WTC11 (cell line): ENCODE data around the gene ATP6V1C2. TPM values are rescaled to one million over a fixed set of nuclear protein-coding genes. Genes with fewer than 3 reads are reported as not detected.

Experiments
- ELF4 ChIP-seq: sonication (generic); formaldehyde crosslinking; IDR thresholded peaks from 2 replicates; pipeline ENCODE4 v1.8.1; 2022; ENCODE audit warnings: low read depth, mild to moderate bottlenecking, moderate library complexity, missing genetic modification reagents
- ERG ChIP-seq: fragments of 250-450 bp; sonication (Bioruptor Pico); IDR thresholded peaks from 2 replicates; pipeline ENCODE4 v1.8.0; 2021; ENCODE audit warnings: mild to moderate bottlenecking
- ETV6 ChIP-seq: sonication (generic); formaldehyde crosslinking; IDR thresholded peaks from 2 replicates; pipeline ENCODE4 v1.8.1; 2022; ENCODE audit warnings: mild to moderate bottlenecking, missing genetic modification reagents
- FOXP1 ChIP-seq: sonication (generic); formaldehyde crosslinking; IDR thresholded peaks from 2 replicates; pipeline ENCODE4 v1.8.0; 2022; ENCODE audit warnings: missing genetic modification reagents, mild to moderate bottlenecking, moderate library complexity, borderline replicate concordance
- FOXP4 ChIP-seq: sonication (generic); formaldehyde crosslinking; IDR thresholded peaks from 2 replicates; pipeline ENCODE4 v1.8.0; 2022; ENCODE audit warnings: mild to moderate bottlenecking, missing genetic modification reagents
- KAT7 ChIP-seq: sonication (generic); formaldehyde crosslinking; IDR thresholded peaks from 2 replicates; pipeline ENCODE4 v1.8.1; 2023; ENCODE audit warnings: missing genetic modification reagents, mild to moderate bottlenecking, borderline replicate concordance
- MAX ChIP-seq: sonication (generic); formaldehyde crosslinking; IDR thresholded peaks from 2 replicates; pipeline ENCODE4 v1.8.0; 2022; ENCODE audit warnings: mild to moderate bottlenecking, missing genetic modification reagents
- MXD4 ChIP-seq: fragments of 250-450 bp; sonication (Bioruptor Pico); IDR thresholded peaks from 2 replicates; pipeline ENCODE4 v1.8.0; 2021; ENCODE audit warnings: mild to moderate bottlenecking, moderate library complexity, borderline replicate concordance
- MYBL2 ChIP-seq: sonication (generic); formaldehyde crosslinking; IDR thresholded peaks from 2 replicates; pipeline ENCODE4 v1.8.1; 2023; ENCODE audit warnings: mild to moderate bottlenecking, moderate library complexity, missing genetic modification reagents
- NR3C1 ChIP-seq: sonication (generic); formaldehyde crosslinking; conservative IDR thresholded peaks from 2 replicates; pipeline ENCODE4 v1.8.1; 2023; ENCODE audit warnings: low read depth, mild to moderate bottlenecking, missing genetic modification reagents
- PRDM15 ChIP-seq: sonication (generic); formaldehyde crosslinking; IDR thresholded peaks from 2 replicates; pipeline ENCODE4 v1.8.0; 2022; ENCODE audit warnings: missing genetic modification reagents
- SP1 ChIP-seq: sonication (generic); formaldehyde crosslinking; conservative IDR thresholded peaks from 2 replicates; pipeline ENCODE4 v1.8.1; 2022; ENCODE audit warnings: missing genetic modification reagents
- STAT6 ChIP-seq: sonication (generic); formaldehyde crosslinking; conservative IDR thresholded peaks from 2 replicates; pipeline ENCODE4 v1.8.1; 2023; ENCODE audit warnings: mild to moderate bottlenecking, low read depth, missing genetic modification reagents, moderate library complexity
- ZNF138 ChIP-seq: sonication (generic); formaldehyde crosslinking; conservative IDR thresholded peaks from 2 replicates; pipeline ENCODE4 v1.8.1; 2022; ENCODE audit warnings: mild to moderate bottlenecking, moderate library complexity, missing genetic modification reagents
- ZNF281 ChIP-seq: sonication (generic); formaldehyde crosslinking; IDR thresholded peaks from 2 replicates; pipeline ENCODE4 v1.8.0; 2023; ENCODE audit warnings: mild to moderate bottlenecking, missing genetic modification reagents
- ZNF396 ChIP-seq: fragments of 250-450 bp; sonication (Bioruptor Pico); IDR thresholded peaks from 2 replicates; pipeline ENCODE4 v1.8.0; 2021; ENCODE audit warnings: mild to moderate bottlenecking, moderate library complexity, borderline replicate concordance
- total RNA-seq: library from RNA; stranded (reverse); gene quantifications from 3 replicates; pipeline ENCODE4 v1.2.3, GENCODE V29; 2021
- TF ChIP-seq, protein P1 (sequence below): sonication (generic); formaldehyde crosslinking; IDR thresholded peaks from 2 replicates; pipeline ENCODE4 v1.8.1; 2023; ENCODE audit warnings: mild to moderate bottlenecking, missing genetic modification reagents, borderline replicate concordance
- TF ChIP-seq, protein P2 (sequence below): sonication (generic); formaldehyde crosslinking; IDR thresholded peaks from 2 replicates; pipeline ENCODE4 v1.8.1; 2022; ENCODE audit warnings: mild to moderate bottlenecking, moderate library complexity, missing genetic modification reagents

The ATP6V1C2 gene
- total RNA-seq, 1 experiment from 2014 or later: 0.42 TPM

DNA sequence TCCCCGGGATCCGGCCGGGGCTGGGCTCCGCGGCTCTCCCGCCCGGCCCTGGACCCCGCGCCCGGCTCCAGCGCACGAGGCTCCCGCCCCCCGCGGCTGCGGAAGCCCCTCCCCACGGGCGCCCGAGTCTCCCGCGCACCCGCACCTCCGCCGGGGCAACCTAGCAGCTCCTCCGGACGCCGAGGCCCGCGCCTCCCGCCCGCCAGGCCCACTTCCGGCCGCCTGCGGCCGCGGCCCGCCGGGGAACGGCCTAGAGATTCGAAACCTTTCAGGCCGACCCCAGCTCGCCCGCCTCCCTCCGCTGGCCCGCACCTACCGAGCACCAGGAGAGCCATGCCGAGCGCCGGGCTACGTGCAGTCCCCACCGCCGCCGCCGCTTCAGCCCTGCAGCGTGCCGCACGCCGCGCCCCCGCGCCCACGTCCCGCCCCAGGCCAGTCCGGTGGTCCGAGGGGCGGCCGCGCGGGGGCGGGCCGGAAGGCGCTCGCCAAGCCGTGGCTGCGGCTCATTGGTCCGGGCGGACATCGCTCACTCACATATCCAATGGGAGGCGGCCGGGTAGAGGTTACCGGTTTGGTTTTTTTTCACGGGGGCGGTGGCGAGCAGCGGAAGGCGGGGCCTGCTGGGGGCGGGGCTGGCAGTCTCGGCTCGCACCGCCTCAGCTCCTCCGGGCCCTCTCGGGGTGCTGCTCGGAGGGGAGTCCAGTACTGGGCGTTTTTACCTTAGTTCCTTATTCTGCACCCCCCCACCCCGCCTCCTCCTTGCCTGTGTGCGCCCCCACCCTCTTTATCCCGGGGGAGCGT lies 91.1 kb downstream of the ATP6V1C2 start, which contains the start of gene PDIA6 (continued):
- TF ChIP-seq, protein P1, sequence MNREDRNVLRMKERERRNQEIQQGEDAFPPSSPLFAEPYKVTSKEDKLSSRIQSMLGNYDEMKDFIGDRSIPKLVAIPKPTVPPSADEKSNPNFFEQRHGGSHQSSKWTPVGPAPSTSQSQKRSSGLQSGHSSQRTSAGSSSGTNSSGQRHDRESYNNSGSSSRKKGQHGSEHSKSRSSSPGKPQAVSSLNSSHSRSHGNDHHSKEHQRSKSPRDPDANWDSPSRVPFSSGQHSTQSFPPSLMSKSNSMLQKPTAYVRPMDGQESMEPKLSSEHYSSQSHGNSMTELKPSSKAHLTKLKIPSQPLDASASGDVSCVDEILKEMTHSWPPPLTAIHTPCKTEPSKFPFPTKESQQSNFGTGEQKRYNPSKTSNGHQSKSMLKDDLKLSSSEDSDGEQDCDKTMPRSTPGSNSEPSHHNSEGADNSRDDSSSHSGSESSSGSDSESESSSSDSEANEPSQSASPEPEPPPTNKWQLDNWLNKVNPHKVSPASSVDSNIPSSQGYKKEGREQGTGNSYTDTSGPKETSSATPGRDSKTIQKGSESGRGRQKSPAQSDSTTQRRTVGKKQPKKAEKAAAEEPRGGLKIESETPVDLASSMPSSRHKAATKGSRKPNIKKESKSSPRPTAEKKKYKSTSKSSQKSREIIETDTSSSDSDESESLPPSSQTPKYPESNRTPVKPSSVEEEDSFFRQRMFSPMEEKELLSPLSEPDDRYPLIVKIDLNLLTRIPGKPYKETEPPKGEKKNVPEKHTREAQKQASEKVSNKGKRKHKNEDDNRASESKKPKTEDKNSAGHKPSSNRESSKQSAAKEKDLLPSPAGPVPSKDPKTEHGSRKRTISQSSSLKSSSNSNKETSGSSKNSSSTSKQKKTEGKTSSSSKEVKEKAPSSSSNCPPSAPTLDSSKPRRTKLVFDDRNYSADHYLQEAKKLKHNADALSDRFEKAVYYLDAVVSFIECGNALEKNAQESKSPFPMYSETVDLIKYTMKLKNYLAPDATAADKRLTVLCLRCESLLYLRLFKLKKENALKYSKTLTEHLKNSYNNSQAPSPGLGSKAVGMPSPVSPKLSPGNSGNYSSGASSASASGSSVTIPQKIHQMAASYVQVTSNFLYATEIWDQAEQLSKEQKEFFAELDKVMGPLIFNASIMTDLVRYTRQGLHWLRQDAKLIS (CRISPR knock-in tag): no peak
- TF ChIP-seq ERG (CRISPR knock-in tag) (no peak), PRDM15 (CRISPR knock-in tag) (no peak), FOXP4 (CRISPR knock-in tag) (peak; percentile 54; the same call in 1 of the 2 replicates), ZNF281 (no peak), SP1 (CRISPR knock-in tag) (peak; percentile 97), MYBL2 (CRISPR knock-in tag) (peak; percentile 72; the same call in 1 of the 2 replicates), ZNF396 (CRISPR knock-in tag) (no peak), ZNF138 (CRISPR knock-in tag) (no peak), ELF4 (0 out of 2 replicates have a peak, but pooled peaks have one; percentile 14), FOXP1 (CRISPR knock-in tag) (peak; percentile 86), KAT7 (CRISPR knock-in tag) (no peak), MAX (CRISPR knock-in tag) (no peak; the same call in 1 of the 2 replicates), NR3C1 (CRISPR knock-in tag) (0 out of 2 replicates have a peak, but pooled peaks have one; percentile 66), MXD4 (no peak), STAT6 (0 out of 2 replicates have a peak, but pooled peaks have one; percentile 69), ETV6 (CRISPR knock-in tag) (0 out of 2 replicates have a peak, but pooled peaks have one; percentile 35)
- TF ChIP-seq, protein P2, sequence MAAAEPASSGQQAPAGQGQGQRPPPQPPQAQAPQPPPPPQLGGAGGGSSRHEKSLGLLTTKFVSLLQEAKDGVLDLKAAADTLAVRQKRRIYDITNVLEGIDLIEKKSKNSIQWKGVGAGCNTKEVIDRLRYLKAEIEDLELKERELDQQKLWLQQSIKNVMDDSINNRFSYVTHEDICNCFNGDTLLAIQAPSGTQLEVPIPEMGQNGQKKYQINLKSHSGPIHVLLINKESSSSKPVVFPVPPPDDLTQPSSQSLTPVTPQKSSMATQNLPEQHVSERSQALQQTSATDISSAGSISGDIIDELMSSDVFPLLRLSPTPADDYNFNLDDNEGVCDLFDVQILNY (CRISPR knock-in tag): peak; percentile 25; the same call in 1 of the 2 replicates
